Esophagus muscularis mucosa (tissue), 4 donors: ENCODE data around the gene CEL. TPM values are rescaled to one million over a fixed set of nuclear protein-coding genes. Genes with fewer than 3 reads are reported as not detected.

ENCODE experiments used
- DNase-seq: peaks from one replicate; pipeline ENCODE4 v3.0.0-alpha.2; 2017; ENCODE audit errors: extremely low spot score
- H3K27ac ChIP-seq, 4 donors: fragments of 200-600 bp; sonication (generic); replicated peaks in 1 of 4; 1 replicate in 3 of 4; 2 replicates in 1 of 4; pipeline ENCODE4 v1.5.1; 2016 to 2019; ENCODE audit warnings: mild to moderate bottlenecking in 1 of 4
- H3K27me3 ChIP-seq, 4 donors: fragments of 200-600 bp; sonication (generic); one replicate each; pipeline versions ENCODE4 v1.5.1 to v1.6.0; 2016 to 2019
- H3K36me3 ChIP-seq, 4 donors: fragments of 200-600 bp; sonication (generic); one replicate each; pipeline ENCODE4 v1.5.1; 2016 to 2019
- H3K4me1 ChIP-seq, 4 donors: fragments of 200-600 bp; sonication (generic); one replicate each; pipeline ENCODE4 v1.5.1; 2016 to 2019
- H3K4me3 ChIP-seq, 4 donors: fragments of 200-600 bp; sonication (generic); 1 replicate in 2 of 4; 2 replicates in 2 of 4; pipeline ENCODE4 v1.5.1; 2016 to 2019; ENCODE audit warnings: mild to moderate bottlenecking in 4 of 4, moderate library complexity in 1 of 4
- H3K9me3 ChIP-seq, 4 donors: fragments of 200-600 bp; sonication (generic); 1 replicate in 3 of 4; 2 replicates in 1 of 4; pipeline ENCODE4 v1.5.1; 2016 to 2019
- CTCF ChIP-seq, 3 experiments: fragments of 200-600 bp in 2 of 3; fragments of 450-650 bp in 1 of 3; sonication (generic) in 2 of 3; IDR thresholded peaks; one replicate each; pipeline ENCODE4 v1.5.1; 2017 to 2019; ENCODE audit warnings: antibody characterized with exemption in 3 of 3, mild to moderate bottlenecking in 2 of 3, moderate library complexity in 1 of 3
- EP300 ChIP-seq: sonication (generic); formaldehyde crosslinking; IDR thresholded peaks from one replicate; pipeline ENCODE4 v1.6.1; 2017; ENCODE audit warnings: antibody characterized with exemption
- POLR2A ChIP-seq: fragments of 450-650 bp; IDR thresholded peaks from one replicate; pipeline ENCODE4 v1.6.1; 2017; ENCODE audit warnings: antibody characterized with exemption, moderate library complexity, mild to moderate bottlenecking, low read depth
- POLR2AphosphoS5 ChIP-seq, 2 donors: sonication (generic); formaldehyde crosslinking; IDR thresholded peaks; one replicate each; pipeline ENCODE4 v1.6.1; 2017; ENCODE audit warnings: antibody characterized with exemption in 2 of 2
- whole genome bisulfite sequencing: methylation state at CpG from one replicate; pipeline ENCODE4 v1.1.5; 2018; 5-methylcytosine and 5-hydroxymethylcytosine counted together
- intact Hi-C: fragments of 100-400 bp; cut with DNase I; formaldehyde crosslinking; loops from one replicate; pipeline ENCODE4 v1.15.1; 2023
- total RNA-seq, 4 donors: library from RNA; depleted of rRNA; stranded (reverse); fragments of >200 nt; gene quantifications; one replicate each; pipeline versions ENCODE4 v1.1.0 to v1.2.1, GENCODE V29; 2016

Gene CEL
- total RNA-seq, 4 donors from 2014 or later, result 0.17 to 0.42 (median 0.21) TPM

- intact Hi-C loops, result loop anchor here (10.0 kb wide), 1 partner anchor 230 kb away; the partner anchor contains the start of gene SURF6
- TF ChIP-seq CTCF (IDR thresholded peaks at IDR 0.05), result no peak
- TF ChIP-seq POLR2AphosphoS5 (IDR thresholded peaks at IDR 0.05), result no peak
- no peak for TF ChIP-seq POLR2A
- no peak for TF ChIP-seq EP300
- 85% methylated on average over 12 of the region's 15 CpGs for WGBS
- H3K36me3 ChIP-seq, result peaks cover 79 to 100% (median 97%) of the 10 kb centered on the region in 4 donors
- no peak overlapping the region for H3K27ac ChIP-seq
- no peaks in the 10 kb centered on the region for H3K9me3 ChIP-seq
- no peak overlapping the region for H3K4me3 ChIP-seq
- no peaks in the 10 kb centered on the region for H3K27me3 ChIP-seq
- no peak for DNase-seq
- peaks cover 0 to 5% (median 2%) of the 10 kb centered on the region in 4 donors for H3K4me1 ChIP-seq
Measured at GRCh38 chr9:133104718-133105460, 43.1 kb downstream of the CEL start.

- no peak overlapping the region for H3K4me3 ChIP-seq
- TF ChIP-seq CTCF (IDR thresholded peaks at IDR 0.05), result no peak
- TF ChIP-seq EP300, result no peak
- no peak for TF ChIP-seq POLR2A
- TF ChIP-seq POLR2AphosphoS5 (IDR thresholded peaks at IDR 0.05), result no peak
- H3K36me3 ChIP-seq, result peaks cover 77 to 100% (median 97%) of the 10 kb centered on the region in 4 donors
- intact Hi-C loops, result loop anchor here (10.0 kb wide), 1 partner anchor 229 kb away; the partner anchor contains the start of gene SURF6
- DNase-seq, result no peak
- WGBS, result 79% methylated on average over 6 of the region's 7 CpGs
- H3K9me3 ChIP-seq, result no peaks in the 10 kb centered on the region
- H3K4me1 ChIP-seq, result peaks cover 0 to 5% (median 2%) of the 10 kb centered on the region in 4 donors
- no peaks in the 10 kb centered on the region for H3K27me3 ChIP-seq
- H3K27ac ChIP-seq, result no peak overlapping the region
Measured at GRCh38 chr9:133105461-133105770, 43.6 kb downstream of the CEL start.

GRCh38 chr9:133106511-133107244, 44.9 kb downstream of the CEL start:
- Histone ChIP-seq H3K4me3 (no peak overlapping the region), H3K4me1 (peaks cover 0 to 6% (median 3%) of the 10 kb centered on the region in 4 donors), H3K27me3 (no peaks in the 10 kb centered on the region), H3K36me3 (peaks cover 66 to 100% (median 96%) of the 10 kb centered on the region in 4 donors), H3K27ac (no peak overlapping the region), H3K9me3 (no peaks in the 10 kb centered on the region)
- 90% methylated on average over 13 of the region's 17 CpGs for WGBS
- DNase-seq, result no peak
- intact Hi-C loops, result loop anchor here (10.0 kb wide), 1 partner anchor 228 kb away; the partner anchor contains the start of gene SURF6
- TF ChIP-seq POLR2A (no peak), POLR2AphosphoS5 (IDR thresholded peaks at IDR 0.05) (no peak), EP300 (no peak), CTCF (IDR thresholded peaks at IDR 0.05) (no peak)

- Histone ChIP-seq H3K4me3 (no peak overlapping the region), H3K9me3 (no peaks in the 10 kb centered on the region), H3K27me3 (no peaks in the 10 kb centered on the region), H3K36me3 (peaks cover 60 to 99% (median 94%) of the 10 kb centered on the region in 4 donors), H3K27ac (no peak overlapping the region), H3K4me1 (peaks cover 3 to 13% (median 10%) of the 10 kb centered on the region in 4 donors)
- no peak for DNase-seq
- 88% methylated on average over 10 of the region's 13 CpGs for WGBS
- TF ChIP-seq POLR2AphosphoS5 (IDR thresholded peaks at IDR 0.05), result no peak
- no peak for TF ChIP-seq EP300
- TF ChIP-seq CTCF (IDR thresholded peaks at IDR 0.05), result no peak
- no peak for TF ChIP-seq POLR2A
- intact Hi-C loops, result loop anchor here (10.0 kb wide), 1 partner anchor 228 kb away; the partner anchor contains the start of gene SURF6
Measured at GRCh38 chr9:133107245-133107722, 45.5 kb downstream of the CEL start.
